SH-SY5Y (cell line): Measurements from ENCODE around the gene DSEL.

Experiments used
- GATA2 ChIP-seq: IDR thresholded peaks from 2 replicates; pipeline ENCODE4 v1.6.1; 2011; ENCODE audit warnings: mild to moderate bottlenecking, low read depth, low read length
- GATA3 ChIP-seq: IDR thresholded peaks from 2 replicates; pipeline ENCODE4 v1.6.1; 2011; ENCODE audit warnings: low read depth, mild to moderate bottlenecking, low read length, moderate library complexity

- TF ChIP-seq GATA3 (no peak), GATA2 (no peak)
Measured at GRCh38 chr18:67531929-67532328, 15.4 kb upstream of the DSEL start.
